C4-2B (cell line): ENCODE measurements around the gene PDE4A.

ENCODE experiments used
- ZFX ChIP-seq: fragments of 450-650 bp; IDR thresholded peaks from 2 replicates; pipeline ENCODE4 v1.6.1; 2017
- TF ChIP-seq, protein P1 (sequence below): fragments of 450-650 bp; conservative IDR thresholded peaks from 2 replicates; pipeline ENCODE4 v1.5.1; 2017; ENCODE audit warnings: mild to moderate bottlenecking

DNA sequence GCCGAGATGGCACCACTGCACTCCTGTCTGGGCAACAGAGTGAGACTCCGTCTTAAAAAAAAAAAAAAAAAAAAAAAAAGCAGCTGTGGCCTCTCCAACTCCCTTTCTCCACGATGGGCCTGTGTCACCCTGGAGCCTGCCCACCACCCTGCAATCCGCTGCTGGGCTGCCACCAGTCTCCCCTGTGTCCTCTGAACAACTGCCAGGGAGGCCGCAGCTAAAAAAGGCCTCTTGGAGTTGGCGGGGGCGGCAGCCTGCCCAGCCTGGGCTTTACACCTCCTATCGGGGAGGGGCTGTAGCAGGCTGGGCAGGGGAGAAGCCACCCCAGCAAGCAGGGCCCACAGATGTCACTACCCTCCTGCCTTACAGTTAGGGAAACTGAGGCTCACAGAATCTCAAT lies 20.5 kb upstream of the PDE4A start:
- TF ChIP-seq, protein P1, sequence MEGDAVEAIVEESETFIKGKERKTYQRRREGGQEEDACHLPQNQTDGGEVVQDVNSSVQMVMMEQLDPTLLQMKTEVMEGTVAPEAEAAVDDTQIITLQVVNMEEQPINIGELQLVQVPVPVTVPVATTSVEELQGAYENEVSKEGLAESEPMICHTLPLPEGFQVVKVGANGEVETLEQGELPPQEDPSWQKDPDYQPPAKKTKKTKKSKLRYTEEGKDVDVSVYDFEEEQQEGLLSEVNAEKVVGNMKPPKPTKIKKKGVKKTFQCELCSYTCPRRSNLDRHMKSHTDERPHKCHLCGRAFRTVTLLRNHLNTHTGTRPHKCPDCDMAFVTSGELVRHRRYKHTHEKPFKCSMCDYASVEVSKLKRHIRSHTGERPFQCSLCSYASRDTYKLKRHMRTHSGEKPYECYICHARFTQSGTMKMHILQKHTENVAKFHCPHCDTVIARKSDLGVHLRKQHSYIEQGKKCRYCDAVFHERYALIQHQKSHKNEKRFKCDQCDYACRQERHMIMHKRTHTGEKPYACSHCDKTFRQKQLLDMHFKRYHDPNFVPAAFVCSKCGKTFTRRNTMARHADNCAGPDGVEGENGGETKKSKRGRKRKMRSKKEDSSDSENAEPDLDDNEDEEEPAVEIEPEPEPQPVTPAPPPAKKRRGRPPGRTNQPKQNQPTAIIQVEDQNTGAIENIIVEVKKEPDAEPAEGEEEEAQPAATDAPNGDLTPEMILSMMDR = no peak
- no peak for TF ChIP-seq ZFX
